HL-60 (cell line): Measurements from ENCODE around the gene TRIM49D2.
"Not testable (repeated sequence)": the region's sequence is repeated elsewhere in the genome, so short reads cannot be mapped to it uniquely, and the experiment has no call there.

Source experiments
- GABPA ChIP-seq: IDR thresholded peaks from 2 replicates; pipeline ENCODE4 v1.6.1; 2012; ENCODE audit warnings: low read depth
- POLR2AphosphoS5 ChIP-seq: IDR thresholded peaks from 2 replicates; pipeline ENCODE4 v1.6.1; 2012; ENCODE audit warnings: low read depth
- SPI1 ChIP-seq: IDR thresholded peaks from 2 replicates; pipeline ENCODE4 v1.6.1; 2012; ENCODE audit warnings: low read depth, mild to moderate bottlenecking, borderline replicate concordance
- TF ChIP-seq, protein P1 (sequence below): IDR thresholded peaks from one replicate; pipeline ENCODE4 v1.5.1; 2011; ENCODE audit warnings: low read length, control low read depth, inconsistent platforms; ENCODE audit not compliant: insufficient read depth
- TF ChIP-seq, protein P2 (sequence below): IDR thresholded peaks from 2 replicates; pipeline ENCODE4 v1.6.1; 2012; ENCODE audit warnings: low read depth; ENCODE audit not compliant: insufficient replicate concordance

GRCh38 chr11:89960833-89961232 lies 37.0 kb downstream of the TRIM49D2 start:
- TF ChIP-seq, protein P1, sequence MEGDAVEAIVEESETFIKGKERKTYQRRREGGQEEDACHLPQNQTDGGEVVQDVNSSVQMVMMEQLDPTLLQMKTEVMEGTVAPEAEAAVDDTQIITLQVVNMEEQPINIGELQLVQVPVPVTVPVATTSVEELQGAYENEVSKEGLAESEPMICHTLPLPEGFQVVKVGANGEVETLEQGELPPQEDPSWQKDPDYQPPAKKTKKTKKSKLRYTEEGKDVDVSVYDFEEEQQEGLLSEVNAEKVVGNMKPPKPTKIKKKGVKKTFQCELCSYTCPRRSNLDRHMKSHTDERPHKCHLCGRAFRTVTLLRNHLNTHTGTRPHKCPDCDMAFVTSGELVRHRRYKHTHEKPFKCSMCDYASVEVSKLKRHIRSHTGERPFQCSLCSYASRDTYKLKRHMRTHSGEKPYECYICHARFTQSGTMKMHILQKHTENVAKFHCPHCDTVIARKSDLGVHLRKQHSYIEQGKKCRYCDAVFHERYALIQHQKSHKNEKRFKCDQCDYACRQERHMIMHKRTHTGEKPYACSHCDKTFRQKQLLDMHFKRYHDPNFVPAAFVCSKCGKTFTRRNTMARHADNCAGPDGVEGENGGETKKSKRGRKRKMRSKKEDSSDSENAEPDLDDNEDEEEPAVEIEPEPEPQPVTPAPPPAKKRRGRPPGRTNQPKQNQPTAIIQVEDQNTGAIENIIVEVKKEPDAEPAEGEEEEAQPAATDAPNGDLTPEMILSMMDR: not testable (repeated sequence)
- not testable (repeated sequence) for TF ChIP-seq POLR2AphosphoS5, GABPA, SPI1
- TF ChIP-seq, protein P2, sequence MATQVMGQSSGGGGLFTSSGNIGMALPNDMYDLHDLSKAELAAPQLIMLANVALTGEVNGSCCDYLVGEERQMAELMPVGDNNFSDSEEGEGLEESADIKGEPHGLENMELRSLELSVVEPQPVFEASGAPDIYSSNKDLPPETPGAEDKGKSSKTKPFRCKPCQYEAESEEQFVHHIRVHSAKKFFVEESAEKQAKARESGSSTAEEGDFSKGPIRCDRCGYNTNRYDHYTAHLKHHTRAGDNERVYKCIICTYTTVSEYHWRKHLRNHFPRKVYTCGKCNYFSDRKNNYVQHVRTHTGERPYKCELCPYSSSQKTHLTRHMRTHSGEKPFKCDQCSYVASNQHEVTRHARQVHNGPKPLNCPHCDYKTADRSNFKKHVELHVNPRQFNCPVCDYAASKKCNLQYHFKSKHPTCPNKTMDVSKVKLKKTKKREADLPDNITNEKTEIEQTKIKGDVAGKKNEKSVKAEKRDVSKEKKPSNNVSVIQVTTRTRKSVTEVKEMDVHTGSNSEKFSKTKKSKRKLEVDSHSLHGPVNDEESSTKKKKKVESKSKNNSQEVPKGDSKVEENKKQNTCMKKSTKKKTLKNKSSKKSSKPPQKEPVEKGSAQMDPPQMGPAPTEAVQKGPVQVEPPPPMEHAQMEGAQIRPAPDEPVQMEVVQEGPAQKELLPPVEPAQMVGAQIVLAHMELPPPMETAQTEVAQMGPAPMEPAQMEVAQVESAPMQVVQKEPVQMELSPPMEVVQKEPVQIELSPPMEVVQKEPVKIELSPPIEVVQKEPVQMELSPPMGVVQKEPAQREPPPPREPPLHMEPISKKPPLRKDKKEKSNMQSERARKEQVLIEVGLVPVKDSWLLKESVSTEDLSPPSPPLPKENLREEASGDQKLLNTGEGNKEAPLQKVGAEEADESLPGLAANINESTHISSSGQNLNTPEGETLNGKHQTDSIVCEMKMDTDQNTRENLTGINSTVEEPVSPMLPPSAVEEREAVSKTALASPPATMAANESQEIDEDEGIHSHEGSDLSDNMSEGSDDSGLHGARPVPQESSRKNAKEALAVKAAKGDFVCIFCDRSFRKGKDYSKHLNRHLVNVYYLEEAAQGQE: not testable (repeated sequence)
